Astrocyte (in vitro differentiated cells and primary cell): Measurements from ENCODE around the gene C1orf56. TPM values are rescaled to one million over a fixed set of nuclear protein-coding genes. Genes with fewer than 3 reads are reported as not detected.

Source experiments
- DNase-seq: peaks from one replicate; pipeline ENCODE4 v3.0.0-alpha.2; 2010; ENCODE audit warnings: low read depth
- FAIRE-seq: peaks from 2 replicates; lab custom pipeline; 2011; peaks lifted over from hg19 to GRCh38; lab: Jason Lieb, UNC
- H2AFZ ChIP-seq: 2 replicates; pipeline ENCODE4 v1.6.0; 2012; ENCODE audit warnings: low read depth, low read length, inconsistent platforms
- H3K27ac ChIP-seq: 2 replicates; pipeline ENCODE4 v1.5.1; 2011; ENCODE audit warnings: low read depth, low read length, inconsistent platforms
- H3K27me3 ChIP-seq: 2 replicates; pipeline ENCODE4 v1.6.0; 2011; ENCODE audit warnings: low read length, inconsistent platforms; ENCODE audit not compliant: insufficient read depth
- H3K36me3 ChIP-seq: 2 replicates; pipeline ENCODE4 v1.5.1; 2011; ENCODE audit warnings: low read length, inconsistent platforms; ENCODE audit not compliant: insufficient read depth
- H3K4me1 ChIP-seq: 2 replicates; pipeline ENCODE4 v1.5.1; 2011; ENCODE audit warnings: low read length, inconsistent platforms; ENCODE audit not compliant: insufficient read depth
- H3K4me2 ChIP-seq: 2 replicates; pipeline ENCODE4 v1.6.0; 2012; ENCODE audit warnings: low read length, inconsistent platforms
- H3K4me3 ChIP-seq: 2 replicates; pipeline ENCODE4 v1.5.1; 2011; ENCODE audit warnings: low read depth, mild to moderate bottlenecking, low read length, inconsistent platforms; ENCODE audit not compliant: insufficient read depth
- H3K79me2 ChIP-seq: 2 replicates; pipeline ENCODE4 v1.6.0; 2012; ENCODE audit warnings: mild to moderate bottlenecking, low read length, inconsistent platforms; ENCODE audit not compliant: insufficient read depth
- H3K9ac ChIP-seq: 2 replicates; pipeline ENCODE4 v1.6.0; 2012; ENCODE audit warnings: mild to moderate bottlenecking, low read length, inconsistent platforms
- H3K9me3 ChIP-seq: 2 replicates; pipeline ENCODE4 v1.5.1; 2012; ENCODE audit warnings: low read depth, mild to moderate bottlenecking, low read length, inconsistent platforms; ENCODE audit not compliant: insufficient read depth
- H4K20me1 ChIP-seq: 2 replicates; pipeline ENCODE4 v1.6.0; 2012; ENCODE audit warnings: low read length, inconsistent platforms; ENCODE audit not compliant: insufficient read depth
- H3K27ac Mint-ChIP-seq: one replicate; pipeline ENCODE4 v1.8.0; 2021; ENCODE audit warnings: mild to moderate bottlenecking, mixed read lengths; ENCODE audit not compliant: unreplicated experiment
- H3K27me3 Mint-ChIP-seq: one replicate; pipeline ENCODE4 v1.8.0; 2021; ENCODE audit warnings: low read depth, mixed read lengths; ENCODE audit not compliant: unreplicated experiment
- H3K36me3 Mint-ChIP-seq: one replicate; pipeline ENCODE4 v1.8.0; 2021; ENCODE audit warnings: low read depth, mixed read lengths; ENCODE audit not compliant: unreplicated experiment
- H3K4me1 Mint-ChIP-seq: one replicate; pipeline ENCODE4 v1.8.0; 2021; ENCODE audit warnings: low read depth, mixed read lengths; ENCODE audit not compliant: unreplicated experiment
- H3K4me3 Mint-ChIP-seq: one replicate; pipeline ENCODE4 v1.8.0; 2021; ENCODE audit warnings: mild to moderate bottlenecking, moderate library complexity, mixed read lengths; ENCODE audit not compliant: unreplicated experiment
- H3K9me3 Mint-ChIP-seq: one replicate; pipeline ENCODE4 v1.8.0; 2021; ENCODE audit warnings: mild to moderate bottlenecking, mixed read lengths; ENCODE audit not compliant: unreplicated experiment
- EZH2 ChIP-seq: IDR thresholded peaks from 2 replicates; pipeline ENCODE4 v1.6.1; 2012; ENCODE audit warnings: mild to moderate bottlenecking, low read length, inconsistent platforms; ENCODE audit not compliant: insufficient read depth
- total RNA-seq: library from RNA; stranded (reverse); gene quantifications from 2 replicates; pipeline ENCODE4 v1.2.1, GENCODE V29; 2021
- TF ChIP-seq, protein P1 (sequence below): IDR thresholded peaks from 2 replicates; pipeline ENCODE4 v1.5.1; 2011; ENCODE audit warnings: low read depth, mild to moderate bottlenecking, inconsistent platforms, low read length, moderate library complexity; ENCODE audit not compliant: insufficient read depth

The C1orf56 gene
- total RNA-seq, 1 donor from 2014 or later, result 1.3 TPM

DNA sequence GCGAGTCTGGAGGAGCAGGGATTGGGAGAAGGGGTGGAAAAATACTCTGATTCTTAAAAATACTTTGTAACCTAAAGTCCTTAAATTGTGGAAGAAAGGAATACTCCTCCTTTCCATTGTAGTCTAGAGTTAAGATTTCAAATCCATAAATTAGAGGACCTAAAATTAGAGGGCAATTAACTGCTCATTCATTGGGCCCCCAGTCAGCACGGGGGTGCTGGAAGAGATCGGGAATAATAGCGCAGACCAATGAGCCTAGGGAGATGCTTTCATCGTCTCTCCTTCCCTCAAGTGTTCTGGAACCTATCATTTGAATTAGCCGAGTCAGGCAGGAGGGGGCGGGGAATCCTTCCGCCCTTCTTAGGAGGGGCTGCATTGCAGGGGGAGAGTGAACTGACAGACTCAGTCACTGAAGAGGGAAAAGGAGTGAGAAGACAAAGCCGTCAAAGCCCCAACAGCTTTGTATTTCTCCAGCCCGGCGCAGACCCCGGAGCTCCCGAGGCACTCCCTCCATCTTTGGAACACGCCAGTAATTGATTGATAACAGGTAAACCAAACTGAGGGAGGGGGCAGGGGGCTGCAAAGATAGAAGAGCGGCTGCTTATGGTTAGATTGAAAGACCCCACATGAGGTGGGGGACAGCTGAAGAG, 12.6 kb downstream of the C1orf56 start, which contains the start of gene MLLT11:
TSS of gene MLLT11 (plus strand) at position 391 of the 650 bp plus-strand sequence. CDS start 6,828 bp downstream, outside the sequence.
- peak within 1 kb of the TSS; percentile 96 for H3K27ac Mint-ChIP-seq
- H3K27me3 ChIP-seq, result no peaks in the 10 kb centered on the region
- peaks cover 56% of the 10 kb centered on the region for H4K20me1 ChIP-seq
- peak within 1 kb of the TSS; percentile 99 for H3K4me2 ChIP-seq
- TF ChIP-seq, protein P1, sequence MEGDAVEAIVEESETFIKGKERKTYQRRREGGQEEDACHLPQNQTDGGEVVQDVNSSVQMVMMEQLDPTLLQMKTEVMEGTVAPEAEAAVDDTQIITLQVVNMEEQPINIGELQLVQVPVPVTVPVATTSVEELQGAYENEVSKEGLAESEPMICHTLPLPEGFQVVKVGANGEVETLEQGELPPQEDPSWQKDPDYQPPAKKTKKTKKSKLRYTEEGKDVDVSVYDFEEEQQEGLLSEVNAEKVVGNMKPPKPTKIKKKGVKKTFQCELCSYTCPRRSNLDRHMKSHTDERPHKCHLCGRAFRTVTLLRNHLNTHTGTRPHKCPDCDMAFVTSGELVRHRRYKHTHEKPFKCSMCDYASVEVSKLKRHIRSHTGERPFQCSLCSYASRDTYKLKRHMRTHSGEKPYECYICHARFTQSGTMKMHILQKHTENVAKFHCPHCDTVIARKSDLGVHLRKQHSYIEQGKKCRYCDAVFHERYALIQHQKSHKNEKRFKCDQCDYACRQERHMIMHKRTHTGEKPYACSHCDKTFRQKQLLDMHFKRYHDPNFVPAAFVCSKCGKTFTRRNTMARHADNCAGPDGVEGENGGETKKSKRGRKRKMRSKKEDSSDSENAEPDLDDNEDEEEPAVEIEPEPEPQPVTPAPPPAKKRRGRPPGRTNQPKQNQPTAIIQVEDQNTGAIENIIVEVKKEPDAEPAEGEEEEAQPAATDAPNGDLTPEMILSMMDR, result no peak
- TF ChIP-seq EZH2, result no peak
- peaks cover 98% of the 10 kb centered on the region for H3K79me2 ChIP-seq
- no peaks in the 10 kb centered on the region for H3K27me3 Mint-ChIP-seq
- peaks cover 31% of the 10 kb centered on the region for H3K4me1 ChIP-seq
- no peaks in the 10 kb centered on the region for H3K9me3 ChIP-seq
- peak within 1 kb of the TSS; percentile 94 for H3K27ac ChIP-seq
- peak; percentile 80 for DNase-seq
- H3K4me1 Mint-ChIP-seq, result peaks cover 38% of the 10 kb centered on the region
- peak within 1 kb of the TSS; percentile 98 for H3K9ac ChIP-seq
- no peaks in the 10 kb centered on the region for H3K9me3 Mint-ChIP-seq
- H3K4me3 ChIP-seq, result peak within 1 kb of the TSS; percentile 93
- FAIRE-seq, result no peak
- peaks cover 18% of the 10 kb centered on the region for H3K36me3 Mint-ChIP-seq
- H2AFZ ChIP-seq, result peak within 1 kb of the TSS; percentile 51
- peaks cover 23% of the 10 kb centered on the region for H3K36me3 ChIP-seq
- peak within 1 kb of the TSS; percentile 95 for H3K4me3 Mint-ChIP-seq

DNA sequence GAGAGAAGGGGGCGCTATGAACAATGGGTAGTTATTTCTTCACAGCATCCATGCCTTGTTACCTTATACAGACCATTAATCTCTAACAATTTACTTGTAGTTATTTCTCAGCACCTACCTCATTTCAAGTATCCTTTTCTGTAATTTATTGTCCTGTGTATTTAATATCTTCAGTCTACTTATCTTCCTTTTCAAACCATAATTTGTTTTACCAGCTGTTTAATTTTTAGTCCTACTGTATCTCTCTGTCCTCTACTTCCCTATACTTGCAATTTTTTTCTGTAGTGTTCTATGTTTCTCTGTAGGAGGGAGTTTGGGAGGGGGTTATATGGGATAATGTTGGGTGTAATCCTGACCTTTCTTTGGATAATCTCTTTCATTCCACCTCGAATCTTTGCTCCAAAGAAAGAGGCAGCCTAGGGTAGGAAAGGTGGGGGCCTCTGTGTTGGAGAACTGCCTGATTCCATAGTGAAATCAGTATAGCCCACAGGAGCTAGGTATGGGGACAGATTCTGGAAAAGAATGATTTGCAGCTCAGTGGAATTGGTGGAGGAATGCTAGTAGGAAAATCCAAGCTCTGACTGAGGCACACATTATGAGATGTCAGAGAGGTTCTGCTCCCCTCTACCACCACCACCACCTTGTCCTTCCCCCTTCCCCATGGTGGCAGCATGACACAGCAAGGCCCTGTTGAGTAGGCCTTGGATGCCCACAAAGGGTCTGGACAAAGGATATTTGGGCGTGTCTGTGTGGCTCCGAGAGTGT, 13.3 kb downstream of the C1orf56 start:
- Mint-ChIP-seq H3K4me1 (peaks cover 34% of the 10 kb centered on the region), H3K4me3 (peak overlapping the region; percentile 95), H3K27ac (peak overlapping the region; percentile 96), H3K9me3 (no peaks in the 10 kb centered on the region), H3K27me3 (no peaks in the 10 kb centered on the region), H3K36me3 (peaks cover 16% of the 10 kb centered on the region)
- no peak for FAIRE-seq
- peaks cover 16% of the 10 kb centered on the region for H3K36me3 ChIP-seq
- peaks cover 31% of the 10 kb centered on the region for H3K4me1 ChIP-seq
- H3K4me3 ChIP-seq, result peak overlapping the region; percentile 93
- no peaks in the 10 kb centered on the region for H3K27me3 ChIP-seq
- no peaks in the 10 kb centered on the region for H3K9me3 ChIP-seq
- H3K27ac ChIP-seq, result peak overlapping the region; percentile 94
- TF ChIP-seq EZH2, result no peak
- TF ChIP-seq, protein P1, result no peak
- H3K4me2 ChIP-seq, result peak overlapping the region; percentile 99
- H4K20me1 ChIP-seq, result peaks cover 56% of the 10 kb centered on the region
- peak overlapping the region; percentile 98 for H3K9ac ChIP-seq
- H3K79me2 ChIP-seq, result peaks cover 98% of the 10 kb centered on the region
- no peak overlapping the region for H2AFZ ChIP-seq
- DNase-seq, result peak; percentile 34
